Osteoblast (primary cell): ENCODE results near the gene MAGI1. TPM values are rescaled to one million over a fixed set of nuclear protein-coding genes. Genes with fewer than 3 reads are reported as not detected.

Experiments
- DNase-seq: peaks from one replicate; pipeline ENCODE4 v3.0.0; 2011; ENCODE audit warnings: low spot score, mixed read lengths; ENCODE audit not compliant: insufficient read length; ENCODE audit errors: missing footprints
- H2AFZ ChIP-seq: 2 replicates; pipeline ENCODE4 v1.6.0; 2011; ENCODE audit warnings: mild to moderate bottlenecking, low read length
- H3K27ac ChIP-seq: 2 replicates; pipeline ENCODE4 v1.5.1; 2011; ENCODE audit warnings: mild to moderate bottlenecking, low read depth, low read length, moderate library complexity
- H3K27me3 ChIP-seq: 2 replicates; pipeline ENCODE4 v1.6.0; 2012; ENCODE audit warnings: mild to moderate bottlenecking, control low read depth, inconsistent platforms, low read length, moderate library complexity; ENCODE audit not compliant: insufficient read depth
- H3K36me3 ChIP-seq: 2 replicates; pipeline ENCODE4 v1.5.1; 2011; ENCODE audit warnings: mild to moderate bottlenecking, low read length, control low read depth, moderate library complexity; ENCODE audit not compliant: insufficient read depth
- H3K4me1 ChIP-seq: 2 replicates; pipeline ENCODE4 v1.5.1; 2011; ENCODE audit warnings: mild to moderate bottlenecking, low read length, control low read depth, moderate library complexity; ENCODE audit not compliant: insufficient read depth
- H3K4me2 ChIP-seq: 2 replicates; pipeline ENCODE4 v1.6.0; 2011; ENCODE audit warnings: mild to moderate bottlenecking, low read length; ENCODE audit not compliant: insufficient read depth
- H3K4me3 ChIP-seq: fragments of 200-600 bp; sonication (generic); 3 replicates; pipeline ENCODE4 v1.5.1; 2012; ENCODE audit warnings: mild to moderate bottlenecking, low read length, inconsistent platforms; ENCODE audit not compliant: insufficient read depth
- H3K79me2 ChIP-seq: 2 replicates; pipeline ENCODE4 v1.6.0; 2012; ENCODE audit warnings: mild to moderate bottlenecking, low read length, control low read depth, inconsistent platforms; ENCODE audit not compliant: insufficient read depth
- H3K9me3 ChIP-seq: 2 replicates; pipeline ENCODE4 v1.5.1; 2011; ENCODE audit warnings: low read depth, low read length, control low read depth
- H4K20me1 ChIP-seq: 2 replicates; pipeline ENCODE4 v1.6.0; 2012; ENCODE audit warnings: mild to moderate bottlenecking, low read length, control low read depth; ENCODE audit not compliant: insufficient read depth
- total RNA-seq: library from RNA; depleted of rRNA; stranded (reverse); fragments of >200 nt; gene quantifications from 2 replicates; pipeline ENCODE4 v1.2.3, GENCODE V29; 2012
- TF ChIP-seq, protein P1 (sequence below): IDR thresholded peaks from 2 replicates; pipeline ENCODE4 v1.5.1; 2011; ENCODE audit warnings: mild to moderate bottlenecking, low read depth, low read length, moderate library complexity; ENCODE audit errors: extremely low read depth

Gene MAGI1
- total RNA-seq, 1 donor: 66.6 TPM

DNA sequence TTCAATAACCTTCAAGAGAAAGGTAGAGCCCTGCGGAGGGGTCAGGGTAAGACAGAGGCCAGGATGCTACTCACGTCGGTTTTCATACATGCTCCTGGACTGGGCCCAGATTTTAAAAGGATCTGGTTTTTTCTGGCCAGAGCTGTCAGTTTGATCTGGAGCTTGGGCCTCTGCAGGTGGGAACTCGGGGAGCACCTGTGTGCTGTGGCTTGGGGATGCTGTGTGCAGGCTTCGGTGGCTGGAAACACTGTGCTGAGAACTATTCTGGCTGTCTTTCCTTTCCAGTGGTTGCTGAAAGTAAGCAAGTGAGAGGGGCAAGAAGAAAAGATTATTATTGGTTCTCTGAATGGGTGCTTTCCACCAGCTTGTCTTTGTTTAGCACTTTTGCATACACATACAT, 647.6 kb downstream of the MAGI1 start:
- no peaks in the 10 kb centered on the region for H3K27me3 ChIP-seq
- no peak overlapping the region for H3K27ac ChIP-seq
- H2AFZ ChIP-seq: no peak overlapping the region
- TF ChIP-seq, protein P1, sequence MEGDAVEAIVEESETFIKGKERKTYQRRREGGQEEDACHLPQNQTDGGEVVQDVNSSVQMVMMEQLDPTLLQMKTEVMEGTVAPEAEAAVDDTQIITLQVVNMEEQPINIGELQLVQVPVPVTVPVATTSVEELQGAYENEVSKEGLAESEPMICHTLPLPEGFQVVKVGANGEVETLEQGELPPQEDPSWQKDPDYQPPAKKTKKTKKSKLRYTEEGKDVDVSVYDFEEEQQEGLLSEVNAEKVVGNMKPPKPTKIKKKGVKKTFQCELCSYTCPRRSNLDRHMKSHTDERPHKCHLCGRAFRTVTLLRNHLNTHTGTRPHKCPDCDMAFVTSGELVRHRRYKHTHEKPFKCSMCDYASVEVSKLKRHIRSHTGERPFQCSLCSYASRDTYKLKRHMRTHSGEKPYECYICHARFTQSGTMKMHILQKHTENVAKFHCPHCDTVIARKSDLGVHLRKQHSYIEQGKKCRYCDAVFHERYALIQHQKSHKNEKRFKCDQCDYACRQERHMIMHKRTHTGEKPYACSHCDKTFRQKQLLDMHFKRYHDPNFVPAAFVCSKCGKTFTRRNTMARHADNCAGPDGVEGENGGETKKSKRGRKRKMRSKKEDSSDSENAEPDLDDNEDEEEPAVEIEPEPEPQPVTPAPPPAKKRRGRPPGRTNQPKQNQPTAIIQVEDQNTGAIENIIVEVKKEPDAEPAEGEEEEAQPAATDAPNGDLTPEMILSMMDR: no peak
- no peaks in the 10 kb centered on the region for H3K4me1 ChIP-seq
- H4K20me1 ChIP-seq: no peaks in the 10 kb centered on the region
- no peaks in the 10 kb centered on the region for H3K9me3 ChIP-seq
- DNase-seq: no peak
- H3K79me2 ChIP-seq: no peaks in the 10 kb centered on the region
- H3K36me3 ChIP-seq: peaks cover 9% of the 10 kb centered on the region
- H3K4me3 ChIP-seq: no peak overlapping the region
- no peak overlapping the region for H3K4me2 ChIP-seq

DNA sequence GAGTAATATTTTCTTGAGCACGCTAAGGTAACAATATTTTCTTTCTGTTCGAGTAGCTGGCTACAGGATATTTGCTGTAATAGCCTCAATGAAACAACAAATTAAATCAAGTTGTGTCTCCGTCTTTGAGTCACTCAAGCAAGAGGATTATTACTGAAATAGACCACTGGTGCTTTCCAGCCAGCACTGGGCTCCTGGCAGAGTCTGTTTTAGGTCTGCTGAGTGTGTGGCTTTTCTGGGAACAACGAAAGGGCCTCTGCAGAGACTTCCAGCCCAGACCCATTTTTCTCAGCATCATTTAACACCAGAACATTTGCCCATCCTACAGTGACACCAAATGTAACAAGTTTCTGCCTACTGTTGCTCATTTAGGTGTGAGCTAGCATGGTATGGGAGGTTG, 652.9 kb downstream of the MAGI1 start:
- no peaks in the 10 kb centered on the region for H4K20me1 ChIP-seq
- TF ChIP-seq, protein P1: no peak

DNA sequence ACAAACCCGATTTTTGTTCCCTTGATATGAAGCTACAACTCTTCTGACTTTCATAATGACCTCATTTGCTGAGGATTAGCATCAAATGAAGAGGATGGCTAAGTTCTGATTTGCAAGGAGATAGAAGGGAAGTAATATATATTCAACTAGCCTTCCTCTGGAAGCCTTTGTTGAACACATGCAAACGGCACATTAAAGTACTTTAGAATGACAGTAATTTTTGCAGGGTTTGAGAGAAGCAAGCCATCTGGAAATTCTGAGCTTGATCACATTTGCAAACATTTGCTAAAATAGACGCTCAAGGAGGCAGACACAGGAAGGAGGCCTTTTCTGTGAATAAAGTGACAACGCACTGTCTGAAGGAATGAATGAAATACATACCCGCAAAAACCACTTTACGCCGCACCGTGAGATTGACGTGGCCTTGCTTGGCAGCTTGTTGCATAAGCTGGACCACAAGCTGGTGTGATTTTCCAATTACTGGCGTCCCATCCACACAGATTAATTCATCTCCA, 657.2 kb downstream of the MAGI1 start:
- H3K9me3 ChIP-seq: no peaks in the 10 kb centered on the region
- H3K27me3 ChIP-seq: no peaks in the 10 kb centered on the region
- TF ChIP-seq, protein P1: no peak
- H3K27ac ChIP-seq: no peak overlapping the region
- no peaks in the 10 kb centered on the region for H3K4me1 ChIP-seq
- H3K79me2 ChIP-seq: no peaks in the 10 kb centered on the region
- peaks cover 20% of the 10 kb centered on the region for H3K36me3 ChIP-seq
- DNase-seq: no peak
- no peak overlapping the region for H3K4me2 ChIP-seq
- H4K20me1 ChIP-seq: no peaks in the 10 kb centered on the region
- H3K4me3 ChIP-seq: no peak overlapping the region
- H2AFZ ChIP-seq: no peak overlapping the region

More for the DNA sequence above, 652.9 kb downstream of the MAGI1 start:
- no peaks in the 10 kb centered on the region for H3K4me1 ChIP-seq
- no peaks in the 10 kb centered on the region for H3K9me3 ChIP-seq
- no peaks in the 10 kb centered on the region for H3K27me3 ChIP-seq
- no peak overlapping the region for H3K4me2 ChIP-seq
- DNase-seq: no peak
- no peak overlapping the region for H2AFZ ChIP-seq
- no peak overlapping the region for H3K27ac ChIP-seq
- no peaks in the 10 kb centered on the region for H3K79me2 ChIP-seq
- peaks cover 20% of the 10 kb centered on the region for H3K36me3 ChIP-seq
- no peak overlapping the region for H3K4me3 ChIP-seq

DNA sequence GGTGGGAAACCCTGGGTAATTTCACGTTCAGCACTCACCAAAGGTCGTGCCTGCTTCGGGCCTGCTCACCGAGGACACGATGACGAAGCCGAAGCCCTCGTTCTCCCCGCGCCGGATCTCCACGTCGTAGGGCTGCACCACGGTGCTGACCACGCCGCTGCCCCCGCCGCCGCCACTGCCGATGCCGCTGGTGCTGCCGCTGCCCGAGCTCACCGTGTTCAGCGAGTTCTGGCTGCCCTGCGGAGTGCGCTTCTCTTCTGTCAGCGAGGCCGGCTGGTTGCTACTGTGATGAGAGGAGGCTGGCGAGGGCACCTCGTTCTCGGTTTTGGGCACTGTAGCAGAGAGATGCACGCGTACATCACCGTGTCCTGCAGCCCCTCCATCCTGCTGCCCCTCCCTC, 659.5 kb downstream of the MAGI1 start:
- TF ChIP-seq, protein P1: no peak
- H3K4me1 ChIP-seq: no peaks in the 10 kb centered on the region
- peaks cover 20% of the 10 kb centered on the region for H3K36me3 ChIP-seq
- no peak overlapping the region for H2AFZ ChIP-seq
- no peak overlapping the region for H3K27ac ChIP-seq
- H3K27me3 ChIP-seq: no peaks in the 10 kb centered on the region
- H4K20me1 ChIP-seq: no peaks in the 10 kb centered on the region
- H3K79me2 ChIP-seq: no peaks in the 10 kb centered on the region
- H3K9me3 ChIP-seq: no peaks in the 10 kb centered on the region
- H3K4me3 ChIP-seq: no peak overlapping the region
- DNase-seq: no peak
- no peak overlapping the region for H3K4me2 ChIP-seq
